ENCODE results near the gene GSTM3. TPM values are rescaled to one million over a fixed set of nuclear protein-coding genes. Genes with fewer than 3 reads are reported as not detected.

Gene GSTM3
- total and polyA plus RNA-seq, 10 of the 15 experiments (the other 5 are each of a cell fraction or from before 2014, with no cell fraction given): not detected

GRCh38 chr1:109721042-109721441 lies 19.8 kb downstream of the GSTM3 start:
- Histone ChIP-seq H4K20me1 (ENCODE audit: control insufficient read depth, insufficient read depth) (no peaks in the 10 kb centered on the region), H3K4me2 (ENCODE audit: control insufficient read depth, insufficient read depth) (no peak overlapping the region), H3K9ac (ENCODE audit: control insufficient read depth, insufficient read depth, low read length) (no peak overlapping the region), H3K27me3 (replicated peaks in 1 of 2; ENCODE audit: control insufficient read depth in 2 of 2, insufficient read depth in 2 of 2, low read length in 1 of 2) (no peaks in the 10 kb centered on the region), H3K4me3 (no peak overlapping the region), H3K9me3 (replicated peaks; ENCODE audit: control insufficient read depth, insufficient read depth, low read length) (no peaks in the 10 kb centered on the region; the same call in 2 of the 3 replicates), H2AFZ (ENCODE audit: control insufficient read depth, low read depth, low read length) (no peak overlapping the region), H3K27ac (ENCODE audit: control insufficient read depth, insufficient read depth) (no peak overlapping the region), H3K36me3 (ENCODE audit: control insufficient read depth in 2 of 2, insufficient read depth in 2 of 2, low read length in 1 of 2) (no peaks in the 10 kb centered on the region), H3K79me2 (ENCODE audit: control insufficient read depth, insufficient read depth, low read length) (no peaks in the 10 kb centered on the region), H3K4me1 (ENCODE audit: control insufficient read depth, insufficient read depth, low read length) (peaks cover 11% of the 10 kb centered on the region)
- no TSS peak for BruUV-seq (replicated peaks)
- WGBS (ENCODE audit: insufficient coverage, insufficient replicate concordance, low lambda C conversion rate, missing lambda C conversion rate): 93% methylated on average over 5 of the region's 5 CpGs
- in situ Hi-C loops (cut with MboI): no loop called here
- TF ChIP-seq RELA (IDR thresholded peaks at IDR 0.05; ENCODE audit: borderline replicate concordance, partially characterized antibody) (no peak), ZNF24 (IDR thresholded peaks at IDR 0.05) (no peak), BCLAF1 (IDR thresholded peaks at IDR 0.05) (no peak), NFIC (IDR thresholded peaks at IDR 0.05; ENCODE audit: low read depth, low read length) (no peak), NR2C2 (IDR thresholded peaks at IDR 0.05; ENCODE audit: borderline replicate concordance, control insufficient read depth, insufficient read length, low read depth) (no peak), BMI1 (IDR thresholded peaks at IDR 0.05; ENCODE audit: borderline replicate concordance) (no peak), USF2 (IDR thresholded peaks at IDR 0.05; ENCODE audit: borderline replicate concordance, low read depth, low read length) (no peak), ATF2 (IDR thresholded peaks at IDR 0.05; ENCODE audit: low read length) (no peak), NBN (IDR thresholded peaks at IDR 0.05) (no peak), HDGF (IDR thresholded peaks at IDR 0.05) (no peak), TAF1 (IDR thresholded peaks at IDR 0.05; ENCODE audit: borderline replicate concordance, low read depth, low read length) (no peak), BACH1 (IDR thresholded peaks at IDR 0.05; ENCODE audit: borderline replicate concordance) (no peak), CREB1 (IDR thresholded peaks at IDR 0.05; ENCODE audit: low read depth) (no peak), ZNF622 (IDR thresholded peaks at IDR 0.05) (no peak), BCL3 (IDR thresholded peaks at IDR 0.05; ENCODE audit: borderline replicate concordance, insufficient read depth, low read depth, low read length, poor library complexity, severe bottlenecking) (no peak), BHLHE40 (IDR thresholded peaks at IDR 0.05; ENCODE audit: borderline replicate concordance in 1 of 2, low read depth in 2 of 2, low read length in 1 of 2) (no peak), RUNX3 (IDR thresholded peaks at IDR 0.05; ENCODE audit: low read length) (no peak)
- ChIA-PET CTCF (interaction anchor here (1.2 kb wide), 1 partner anchor 71 kb away, joined by 3 read pairs; no protein-coding TSS in a partner anchor), RAD21 (ENCODE audit: unreplicated experiment) (no interaction called here), POLR2A (no interaction called here), SMC1A (ENCODE audit: uncharacterized antibody, unreplicated experiment) (interaction anchor here (1.3 kb wide), 1 partner anchor 81 kb away, joined by 3 read pairs; no protein-coding TSS in a partner anchor)
- FAIRE-seq: no peak
- ATAC-seq: no peak
- intact Hi-C loops (cut with micrococcal nuclease; ENCODE audit: unreplicated experiment): no loop called here
- DNase-seq (ENCODE audit: low read depth, low spot score): no peak

Measured in GM12878 (cell line).